IMR-90 (cell line): Measurements from ENCODE around the gene PCBP4. TPM values are rescaled to one million over a fixed set of nuclear protein-coding genes. Genes with fewer than 3 reads are reported as not detected.

Experiments used
- ATAC-seq: fragments of 200-7000 bp; cut with Tn5 transposase; 2 replicates; pipeline ENCODE4 v1.9.1; 2020; ENCODE audit warnings: low read depth, mild to moderate bottlenecking, moderate library complexity
- BruUV-seq: library from RNA; stranded (reverse); fragments of 400-500 nt; replicated peaks from 2 replicates; lab custom pipeline; 2021; lab: Mats Ljungman, UMichigan
- CTCF ChIA-PET: fragments of 300-600 bp; formaldehyde crosslinking; extraction: SDS; loops from one replicate; lab custom pipeline; 2021; ENCODE audit warnings: antibody characterized with exemption; lab: Yijun Ruan, JAX
- POLR2A ChIA-PET: fragments of 300-600 bp; sonication (Branson Sonifier 250); formaldehyde crosslinking; loops from one replicate; lab custom pipeline; 2022; ENCODE audit warnings: antibody characterized with exemption; ENCODE audit not compliant: unreplicated experiment; lab: Charles Lee
- DNase-seq: peaks from one replicate; pipeline ENCODE4 v3.0.0; 2013
- H2AFZ ChIP-seq: replicated peaks from 2 replicates; pipeline ENCODE3; 2013; ENCODE audit warnings: low read length, mild to moderate bottlenecking; ENCODE audit not compliant: poor library complexity
- H2AK5ac ChIP-seq: 2 replicates; pipeline ENCODE4 v1.6.1; 2013; ENCODE audit warnings: low read depth, low read length, inconsistent platforms
- H2AK9ac ChIP-seq: replicated peaks from 2 replicates; pipeline ENCODE3; 2013; ENCODE audit warnings: mild to moderate bottlenecking, low read depth, low read length, moderate library complexity; ENCODE audit not compliant: poor library complexity
- H2BK120ac ChIP-seq: 2 replicates; pipeline ENCODE4 v1.6.1; 2013; ENCODE audit warnings: low read depth, low read length, inconsistent platforms
- H2BK15ac ChIP-seq: 3 replicates; pipeline ENCODE4 v1.6.1; 2013; ENCODE audit warnings: low read depth, low read length, inconsistent platforms
- H2BK20ac ChIP-seq: 2 replicates; pipeline ENCODE4 v1.6.1; 2013; ENCODE audit warnings: low read depth, mild to moderate bottlenecking, inconsistent platforms, low read length, moderate library complexity
- H2BK5ac ChIP-seq: 2 replicates; pipeline ENCODE4 v1.6.1; 2013; ENCODE audit warnings: mild to moderate bottlenecking, low read depth, low read length, inconsistent platforms; ENCODE audit not compliant: poor library complexity, severe bottlenecking
- H3K14ac ChIP-seq: replicated peaks from 2 replicates; pipeline ENCODE4 v1.6.1; 2013; ENCODE audit warnings: low read depth, low read length, inconsistent platforms
- H3K18ac ChIP-seq: 2 replicates; pipeline ENCODE4 v1.6.1; 2013; ENCODE audit warnings: low read depth, low read length, control low read depth
- H3K23ac ChIP-seq: 2 replicates; pipeline ENCODE4 v1.6.1; 2013; ENCODE audit warnings: low read depth, low read length, inconsistent platforms
- H3K27ac ChIP-seq: 2 replicates; pipeline ENCODE4 v1.5.1; 2013; ENCODE audit warnings: mild to moderate bottlenecking, control low read depth, low read length; ENCODE audit not compliant: insufficient read depth
- H3K27me3 ChIP-seq: 2 replicates; pipeline ENCODE4 v1.6.1; 2013; ENCODE audit warnings: low read length; ENCODE audit not compliant: control insufficient read depth, insufficient read depth
- H3K36me3 ChIP-seq: 2 replicates; pipeline ENCODE4 v1.6.1; 2013; ENCODE audit warnings: low read length, mixed read lengths; ENCODE audit not compliant: control insufficient read depth, insufficient read depth
- H3K4ac ChIP-seq: 2 replicates; pipeline ENCODE4 v1.6.1; 2013; ENCODE audit warnings: low read depth, low read length, inconsistent platforms
- H3K4me1 ChIP-seq: 2 replicates; pipeline ENCODE4 v1.6.1; 2013; ENCODE audit warnings: low read length, mixed read lengths; ENCODE audit not compliant: control insufficient read depth, insufficient read depth
- H3K4me2 ChIP-seq: 2 replicates; pipeline ENCODE4 v1.6.1; 2013; ENCODE audit warnings: low read depth, mild to moderate bottlenecking, control low read depth, low read length, moderate library complexity
- H3K4me3 ChIP-seq: 2 replicates; pipeline ENCODE4 v1.5.1; 2013; ENCODE audit warnings: low read depth, mild to moderate bottlenecking, control low read depth, low read length, moderate library complexity; ENCODE audit not compliant: insufficient read depth
- H3K56ac ChIP-seq: 2 replicates; pipeline ENCODE4 v1.6.1; 2013; ENCODE audit warnings: low read length, inconsistent platforms; ENCODE audit not compliant: insufficient read depth; ENCODE audit errors: extremely low read depth
- H3K79me1 ChIP-seq, 2 experiments: 2 replicates each; pipeline ENCODE4 v1.6.1; 2013; ENCODE audit warnings: low read length in 2 of 2, inconsistent platforms in 1 of 2, low read depth in 1 of 2
- H3K9ac ChIP-seq: 2 replicates; pipeline ENCODE4 v1.6.1; 2013; ENCODE audit warnings: low read depth, low read length, control low read depth
- H3K9me1 ChIP-seq: 2 replicates; pipeline ENCODE4 v1.6.1; 2013; ENCODE audit warnings: low read length, inconsistent platforms; ENCODE audit not compliant: insufficient read depth
- H3K9me3 ChIP-seq: 2 replicates; pipeline ENCODE4 v1.6.1; 2013; ENCODE audit warnings: low read length; ENCODE audit not compliant: control insufficient read depth, insufficient read depth
- H4K20me1 ChIP-seq: 2 replicates; pipeline ENCODE4 v1.6.1; 2013; ENCODE audit warnings: low read length, inconsistent platforms; ENCODE audit not compliant: insufficient read depth
- H4K5ac ChIP-seq: 2 replicates; pipeline ENCODE4 v1.6.1; 2013; ENCODE audit warnings: mild to moderate bottlenecking, low read depth, low read length, control low read depth
- H4K8ac ChIP-seq, 2 experiments: 2 replicates each; pipeline ENCODE4 v1.6.1; 2013; ENCODE audit warnings: low read depth in 2 of 2, low read length in 2 of 2, control low read depth in 1 of 2, inconsistent platforms in 1 of 2
- H4K91ac ChIP-seq: 2 replicates; pipeline ENCODE4 v1.6.1; 2013; ENCODE audit warnings: low read depth, low read length, inconsistent platforms; ENCODE audit not compliant: insufficient read depth
- BHLHE40 ChIP-seq: fragments of 150-350 bp; IDR thresholded peaks from 2 replicates; pipeline ENCODE4 v1.6.1; 2016; ENCODE audit warnings: mild to moderate bottlenecking, low read depth, low read length
- CEBPB ChIP-seq: IDR thresholded peaks from 2 replicates; pipeline ENCODE4 v1.6.1; 2012; ENCODE audit warnings: low read depth, low read length, improper control_type of control experiment
- CHD1 ChIP-seq: IDR thresholded peaks from 2 replicates; pipeline ENCODE4 v1.6.1; 2012; ENCODE audit warnings: low read depth, low read length, improper control_type of control experiment
- CTCF ChIP-seq: conservative IDR thresholded peaks from 2 replicates; pipeline ENCODE4 v1.5.1; 2012; ENCODE audit warnings: mild to moderate bottlenecking, low read depth, low read length, improper control_type of control experiment
- FOS ChIP-seq: fragments of 150-350 bp; IDR thresholded peaks from 2 replicates; pipeline ENCODE4 v1.6.1; 2016; ENCODE audit warnings: low read depth, low read length
- MAFK ChIP-seq: IDR thresholded peaks from 2 replicates; pipeline ENCODE4 v1.6.1; 2012; ENCODE audit warnings: low read depth, low read length, improper control_type of control experiment
- MAZ ChIP-seq: IDR thresholded peaks from 2 replicates; pipeline ENCODE4 v1.6.1; 2012; ENCODE audit warnings: low read depth, mild to moderate bottlenecking, low read length, improper control_type of control experiment, moderate library complexity, borderline replicate concordance
- MXI1 ChIP-seq: IDR thresholded peaks from 2 replicates; pipeline ENCODE4 v1.6.1; 2012; ENCODE audit warnings: low read depth, mild to moderate bottlenecking, low read length, moderate library complexity, borderline replicate concordance
- NFE2L2 ChIP-seq: fragments of 150-350 bp; IDR thresholded peaks from 2 replicates; pipeline ENCODE4 v1.6.1; 2016; ENCODE audit warnings: low read depth, mild to moderate bottlenecking, low read length
- POLR2A ChIP-seq: IDR thresholded peaks from 2 replicates; pipeline ENCODE4 v1.6.1; 2012; ENCODE audit warnings: mild to moderate bottlenecking, low read depth, low read length
- RAD21 ChIP-seq: IDR thresholded peaks from 2 replicates; pipeline ENCODE4 v1.6.1; 2012; ENCODE audit warnings: low read length, improper control_type of control experiment
- RFX5 ChIP-seq: IDR thresholded peaks from 2 replicates; pipeline ENCODE4 v1.8.0; 2012; ENCODE audit warnings: low read depth, mild to moderate bottlenecking, low read length, moderate library complexity
- SMC3 ChIP-seq: fragments of 150-350 bp; IDR thresholded peaks from 2 replicates; pipeline ENCODE4 v1.6.1; 2016; ENCODE audit warnings: low read depth, mild to moderate bottlenecking, antibody characterized with exemption, low read length, moderate library complexity
- WGBS, 2 experiments: methylation state at CpG; one replicate each; pipeline versions ENCODE4 v1.1.5 to v1.1.7; 2013; ENCODE audit warnings: missing lambda C conversion rate in 2 of 2; ENCODE audit not compliant: insufficient read length in 1 of 2; ENCODE audit errors: extremely low coverage in 2 of 2; 5-methylcytosine and 5-hydroxymethylcytosine counted together
- dilution Hi-C: fragments of 300-500 bp; cut with HindIII; formaldehyde crosslinking; loops from one replicate; pipeline ENCODE4 v1.14.3; 2018; ENCODE audit warnings: low sequenced_read_pairs; ENCODE audit not compliant: unreplicated experiment
- in situ Hi-C: fragments of 300-500 bp; cut with MboI; formaldehyde crosslinking; loops from 3 replicates; pipeline ENCODE4 v1.14.3; 2019; ENCODE audit warnings: low sequenced_read_pairs, inconsistent platforms, mixed read lengths
- intact Hi-C: fragments of 100-400 bp; cut with micrococcal nuclease; formaldehyde crosslinking; loops from 2 replicates; pipeline ENCODE4 v1.10.0; 2022
- polyA plus RNA-seq, 3 experiments: library from polyadenylated mRNA; depleted of rRNA; stranded (reverse); fragments of >200 nt; gene quantifications; 2 replicates each; pipeline ENCODE4 v1.2.3, GENCODE V29; 2012; ENCODE audit warnings: low replicate concordance in 1 of 3
- total RNA-seq: library from RNA; depleted of rRNA; stranded (reverse); fragments of >200 nt; gene quantifications from 2 replicates; pipeline ENCODE4 v1.2.3, GENCODE V29; 2012
- TF ChIP-seq, protein P1 (sequence below): fragments of 150-350 bp; IDR thresholded peaks from 2 replicates; pipeline ENCODE4 v1.6.1; 2017; ENCODE audit warnings: mild to moderate bottlenecking, antibody characterized with exemption, low read length, low read depth

The PCBP4 gene
- total and polyA plus RNA-seq, 2 of the 4 experiments (the other 2 are of a cell fraction) = 70.8 to 110 TPM

- no peak for TF ChIP-seq RAD21
Observed at GRCh38 chr3:51968170-51968775, 1.0 kb upstream of the PCBP4 start (continued).

DNA sequence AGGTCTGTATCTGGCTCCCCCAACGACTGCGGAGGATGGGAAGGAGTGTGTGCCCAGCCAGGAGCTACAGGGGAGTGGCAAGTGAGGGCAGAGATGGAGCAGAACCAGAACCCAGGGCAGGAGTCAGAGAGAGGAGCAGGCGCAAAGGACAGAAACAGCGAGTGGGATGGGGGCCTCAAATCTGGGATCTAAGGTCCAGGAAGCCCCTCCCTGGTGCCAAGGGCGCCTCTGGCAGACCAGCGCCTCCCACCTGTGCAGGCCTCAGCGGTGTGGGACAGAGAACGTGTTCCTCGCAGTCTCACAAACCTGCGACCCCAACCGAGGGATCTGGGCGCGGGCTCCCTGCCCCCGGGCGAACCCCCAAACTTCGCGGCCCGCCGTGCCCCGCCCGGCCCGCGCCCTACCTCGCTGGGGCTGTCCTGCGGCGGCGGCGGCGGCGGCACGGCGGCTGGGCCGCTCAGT, 301 bp downstream of the PCBP4 start:
- Histone ChIP-seq H2BK120ac (peak overlapping the region; percentile 30; the same call in 1 of the 2 replicates), H3K79me1 (peaks cover 36 to 68% of the 10 kb centered on the region in 2 experiments), H3K14ac (peak overlapping the region; percentile 98), H3K18ac (peak overlapping the region; percentile 90), H3K23ac (peak overlapping the region; percentile 91), H3K4me2 (peak overlapping the region; percentile 99), H3K4me1 (peaks cover 28% of the 10 kb centered on the region), H2BK20ac (peak overlapping the region; percentile 57; the same call in 1 of the 2 replicates), H2BK5ac (peak overlapping the region; percentile 44), H3K4me3 (peak overlapping the region; percentile 70), H4K8ac (peak overlapping the region; percentile 55 to 89), H3K9me1 (peaks cover 19% of the 10 kb centered on the region), H3K9me3 (no peaks in the 10 kb centered on the region), H2AFZ (peak overlapping the region; percentile 90), H3K9ac (peak overlapping the region; percentile 95), H3K27me3 (no peaks in the 10 kb centered on the region), H3K36me3 (no peaks in the 10 kb centered on the region; the same call in 1 of the 2 replicates), H4K5ac (peak overlapping the region; percentile 55), H2AK9ac (peak overlapping the region; percentile 98), H2AK5ac (peak overlapping the region; percentile 98), H3K27ac (peak overlapping the region; percentile 76), H3K56ac (peak overlapping the region; percentile 73), H4K91ac (peak overlapping the region; percentile 86), H4K20me1 (peaks cover 13% of the 10 kb centered on the region), H3K4ac (peak overlapping the region; percentile 97), H2BK15ac (no peak overlapping the region; the same call in 2 of the 3 replicates)
- ChIA-PET POLR2A (no interaction called here), CTCF (no interaction called here)
- ATAC-seq (peak; percentile 7), DNase-seq (no peak)
- dilution Hi-C loops = no loop called here
- no TSS peak for BruUV-seq
- WGBS, 2 experiments = 0% methylated on average over 25 of the region's 33 CpGs; no CpG with 5 or more reads in 1 of the 2 experiments
- in situ Hi-C loops = loop anchor here (25.0 kb wide), 1 partner anchor 1630 kb away; the partner anchor contains the start of genes RASSF1, TUSC2 and ZMYND10
- intact Hi-C loops = no loop called here
- TF ChIP-seq RFX5 (no peak), FOS (no peak), CHD1 (no peak), MXI1 (no peak), POLR2A (no peak), RAD21 (no peak), NFE2L2 (no peak), SMC3 (no peak), MAZ (no peak), CTCF (no peak), MAFK (no peak), BHLHE40 (no peak), CEBPB (no peak)
- TF ChIP-seq, protein P1, sequence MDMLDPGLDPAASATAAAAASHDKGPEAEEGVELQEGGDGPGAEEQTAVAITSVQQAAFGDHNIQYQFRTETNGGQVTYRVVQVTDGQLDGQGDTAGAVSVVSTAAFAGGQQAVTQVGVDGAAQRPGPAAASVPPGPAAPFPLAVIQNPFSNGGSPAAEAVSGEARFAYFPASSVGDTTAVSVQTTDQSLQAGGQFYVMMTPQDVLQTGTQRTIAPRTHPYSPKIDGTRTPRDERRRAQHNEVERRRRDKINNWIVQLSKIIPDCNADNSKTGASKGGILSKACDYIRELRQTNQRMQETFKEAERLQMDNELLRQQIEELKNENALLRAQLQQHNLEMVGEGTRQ = no peak
